Measurements from ENCODE around the gene EXOC3L2. TPM values are rescaled to one million over a fixed set of nuclear protein-coding genes. Genes with fewer than 3 reads are reported as not detected.

EXOC3L2 gene
- total RNA-seq, 5 donors from 2014 or later (not counting 1 experiment from before 2014, with no cell fraction given): not detected

GRCh38 chr19:45251452-45252354 is 6.5 kb upstream of the EXOC3L2 start:
- peak overlapping the region; percentile 78 to 87 (median 82) for H3K4me3 Mint-ChIP-seq
- peak; percentile 28 to 48 (median 42) for ATAC-seq (replicated peaks in 1 of 4)
- peaks cover 39 to 49% (median 44%) of the 10 kb centered on the region in 3 donors for H3K4me1 Mint-ChIP-seq
- H3K27me3 Mint-ChIP-seq: no peaks in the 10 kb centered on the region
- H3K9me3 Mint-ChIP-seq: no peaks in the 10 kb centered on the region
- WGBS (ENCODE audit: insufficient coverage): 1% methylated on average over 42 of the region's 57 CpGs
- CTCF ChIA-PET: interaction anchor here (0.6 kb wide), 2 partner anchors 183 to 838 kb away, joined by 3 to 5 read pairs; no protein-coding TSS in a partner anchor
- peak overlapping the region; percentile 16 to 19 for H3K27ac Mint-ChIP-seq
- peak in 3 of 35 experiments; percentile 11 to 29 (median 21) for DNase-seq
- Histone ChIP-seq H3K4me3 (ENCODE audit: control insufficient read depth in 1 of 2, extremely low read depth in 1 of 2, low read length in 1 of 2) (peak overlapping the region; percentile 71 to 74), H3K27ac (ENCODE audit: low read length) (peak overlapping the region; percentile 36), H3K27me3 (replicated peaks in 1 of 2; ENCODE audit: control insufficient read depth in 2 of 2, extremely low read depth in 1 of 2, insufficient read depth in 2 of 2, low read length in 1 of 2) (peaks cover 0 to 5% of the 10 kb centered on the region in 2 experiments), H3K4me1 (ENCODE audit: control insufficient read depth in 1 of 2, extremely low read depth in 1 of 2, insufficient read depth in 2 of 2, low read length in 2 of 2) (peaks cover 9 to 54% of the 10 kb centered on the region in 2 experiments), H3K36me3 (ENCODE audit: control insufficient read depth in 2 of 2, extremely low read depth in 1 of 2, insufficient read depth in 1 of 2, low read length in 1 of 2) (no peaks in the 10 kb centered on the region), H3K9me3 (no peaks in the 10 kb centered on the region)
- POLR2A ChIA-PET: no interaction called here
- no peaks in the 10 kb centered on the region for H3K36me3 Mint-ChIP-seq

DNA sequence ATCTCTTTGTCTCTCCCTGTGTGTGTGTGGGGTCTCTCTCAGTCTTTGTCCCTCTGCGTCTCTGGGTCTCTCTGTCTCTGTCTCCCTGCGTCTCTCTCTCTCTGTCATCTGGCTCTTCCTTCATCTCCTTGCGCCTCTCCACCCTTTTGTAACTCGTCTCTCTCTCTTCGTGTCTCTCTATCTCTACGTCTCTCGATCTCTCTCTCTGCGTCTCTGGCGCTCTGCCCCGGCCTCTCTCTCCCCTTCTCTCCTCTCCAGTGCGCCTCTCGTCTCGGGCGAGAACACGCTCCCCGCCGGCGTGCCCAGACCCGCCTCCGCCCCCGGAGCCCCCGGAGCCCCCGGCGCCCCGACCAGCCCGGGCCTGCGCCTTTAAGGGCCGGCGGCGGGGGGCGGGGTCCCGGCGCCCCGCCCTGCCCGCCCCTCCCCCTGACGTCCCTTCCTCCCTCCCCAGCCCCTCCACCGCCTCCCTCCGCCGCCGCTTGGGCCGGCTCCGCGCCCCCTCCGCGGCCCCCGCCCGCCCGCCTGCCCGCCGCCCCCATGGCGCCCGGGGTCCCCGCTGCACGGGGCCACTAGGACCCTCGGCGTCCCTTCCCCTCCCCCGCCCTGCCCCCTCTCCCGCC is 5.7 kb upstream of the EXOC3L2 start, which contains the start of gene MARK4:
MARK4 (plus strand) TSS at position 440 of the 620 bp plus-strand sequence. CDS start 318 bp downstream, outside the sequence.
- 3% methylated on average over 8 of the region's 58 CpGs for WGBS (ENCODE audit: insufficient coverage)
- H3K27me3 Mint-ChIP-seq: peaks cover 0 to under 1% of the 10 kb centered on the region in 2 donors
- ATAC-seq (replicated peaks in 1 of 4) (peak; percentile 81 to 83 (median 82)), DNase-seq (peak in 32 of 35 experiments; percentile 19 to 77 (median 45))
- H3K27ac ChIP-seq (ENCODE audit: low read length): peak within 1 kb of the TSS; percentile 36
- no peaks in the 10 kb centered on the region for H3K36me3 ChIP-seq (ENCODE audit: control insufficient read depth in 2 of 2, extremely low read depth in 1 of 2, insufficient read depth in 1 of 2, low read length in 1 of 2)
- H3K4me1 ChIP-seq (ENCODE audit: control insufficient read depth in 1 of 2, extremely low read depth in 1 of 2, insufficient read depth in 2 of 2, low read length in 2 of 2): peaks cover 9 to 54% of the 10 kb centered on the region in 2 experiments
- H3K4me1 Mint-ChIP-seq: peaks cover 36 to 44% (median 37%) of the 10 kb centered on the region in 3 donors
- POLR2A ChIA-PET: no interaction called here
- no peaks in the 10 kb centered on the region for H3K36me3 Mint-ChIP-seq
- H3K9me3 Mint-ChIP-seq: no peaks in the 10 kb centered on the region
- peak within 1 kb of the TSS; percentile 19 to 64 for H3K27ac Mint-ChIP-seq
- CTCF ChIA-PET: no interaction called here
- peaks cover 0 to 5% of the 10 kb centered on the region in 2 experiments for H3K27me3 ChIP-seq (replicated peaks in 1 of 2; ENCODE audit: control insufficient read depth in 2 of 2, extremely low read depth in 1 of 2, insufficient read depth in 2 of 2, low read length in 1 of 2)
- H3K4me3 ChIP-seq (ENCODE audit: control insufficient read depth in 1 of 2, extremely low read depth in 1 of 2, low read length in 1 of 2): peak within 1 kb of the TSS; percentile 71 to 74
- H3K4me3 Mint-ChIP-seq: peak within 1 kb of the TSS; percentile 79 to 92 (median 86)
- H3K9me3 ChIP-seq: no peaks in the 10 kb centered on the region

DNA sequence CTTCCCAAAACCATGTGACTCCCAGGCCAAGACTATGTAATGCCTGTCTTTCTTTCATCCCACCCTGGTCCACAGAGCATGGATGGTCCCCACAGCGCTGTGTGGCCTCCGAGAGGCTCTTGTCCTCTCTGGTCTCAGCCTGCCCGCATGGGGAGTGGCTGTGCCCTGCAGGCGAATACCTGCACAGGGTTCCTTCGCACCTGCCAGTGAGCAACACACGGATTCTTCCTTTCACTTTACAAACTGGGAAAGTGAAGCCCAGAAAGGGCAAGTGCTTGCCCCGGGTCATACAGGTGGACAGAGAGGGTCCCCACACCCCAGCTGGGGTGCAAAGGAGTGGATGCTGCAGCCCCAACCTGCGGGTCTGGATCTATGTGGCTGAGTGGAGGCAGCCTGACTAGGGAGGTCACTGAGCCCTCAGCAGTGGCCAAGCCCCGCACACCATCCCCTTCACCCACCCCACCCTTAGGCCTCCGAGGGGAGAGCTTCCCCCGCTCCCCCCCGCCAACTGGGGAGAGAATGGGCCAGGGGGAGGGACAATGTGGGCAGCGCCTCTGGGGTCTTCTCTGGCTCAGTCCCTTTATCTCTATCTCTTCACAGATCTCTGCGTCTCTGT is 5.1 kb upstream of the EXOC3L2 start:
- peaks cover 0 to 11% of the 10 kb centered on the region in 2 experiments for H3K27me3 ChIP-seq (replicated peaks in 1 of 2; ENCODE audit: control insufficient read depth in 2 of 2, extremely low read depth in 1 of 2, insufficient read depth in 2 of 2, low read length in 1 of 2)
- peaks cover 9 to 54% of the 10 kb centered on the region in 2 experiments for H3K4me1 ChIP-seq (ENCODE audit: control insufficient read depth in 1 of 2, extremely low read depth in 1 of 2, insufficient read depth in 2 of 2, low read length in 2 of 2)
- peak overlapping the region in 1 of 2 donors; percentile 64 for H3K27ac Mint-ChIP-seq
- CTCF ChIA-PET: no interaction called here
- no peak overlapping the region for H3K27ac ChIP-seq (ENCODE audit: low read length)
- peaks cover 0 to 3% of the 10 kb centered on the region in 2 donors for H3K27me3 Mint-ChIP-seq
- H3K36me3 Mint-ChIP-seq: no peaks in the 10 kb centered on the region
- H3K4me3 Mint-ChIP-seq: peak overlapping the region; percentile 79 to 92 (median 86)
- POLR2A ChIA-PET: no interaction called here
- H3K36me3 ChIP-seq (ENCODE audit: control insufficient read depth in 2 of 2, extremely low read depth in 1 of 2, insufficient read depth in 1 of 2, low read length in 1 of 2): no peaks in the 10 kb centered on the region
- WGBS (ENCODE audit: insufficient coverage): 96% methylated on average over 4 of the region's 14 CpGs
- peaks cover 36 to 39% (median 37%) of the 10 kb centered on the region in 3 donors for H3K4me1 Mint-ChIP-seq
- H3K9me3 ChIP-seq: no peaks in the 10 kb centered on the region
- no peak for DNase-seq
- ATAC-seq (replicated peaks in 1 of 4): no peak
- H3K9me3 Mint-ChIP-seq: no peaks in the 10 kb centered on the region
- H3K4me3 ChIP-seq (ENCODE audit: control insufficient read depth in 1 of 2, extremely low read depth in 1 of 2, low read length in 1 of 2): peak overlapping the region; percentile 44 to 60

DNA sequence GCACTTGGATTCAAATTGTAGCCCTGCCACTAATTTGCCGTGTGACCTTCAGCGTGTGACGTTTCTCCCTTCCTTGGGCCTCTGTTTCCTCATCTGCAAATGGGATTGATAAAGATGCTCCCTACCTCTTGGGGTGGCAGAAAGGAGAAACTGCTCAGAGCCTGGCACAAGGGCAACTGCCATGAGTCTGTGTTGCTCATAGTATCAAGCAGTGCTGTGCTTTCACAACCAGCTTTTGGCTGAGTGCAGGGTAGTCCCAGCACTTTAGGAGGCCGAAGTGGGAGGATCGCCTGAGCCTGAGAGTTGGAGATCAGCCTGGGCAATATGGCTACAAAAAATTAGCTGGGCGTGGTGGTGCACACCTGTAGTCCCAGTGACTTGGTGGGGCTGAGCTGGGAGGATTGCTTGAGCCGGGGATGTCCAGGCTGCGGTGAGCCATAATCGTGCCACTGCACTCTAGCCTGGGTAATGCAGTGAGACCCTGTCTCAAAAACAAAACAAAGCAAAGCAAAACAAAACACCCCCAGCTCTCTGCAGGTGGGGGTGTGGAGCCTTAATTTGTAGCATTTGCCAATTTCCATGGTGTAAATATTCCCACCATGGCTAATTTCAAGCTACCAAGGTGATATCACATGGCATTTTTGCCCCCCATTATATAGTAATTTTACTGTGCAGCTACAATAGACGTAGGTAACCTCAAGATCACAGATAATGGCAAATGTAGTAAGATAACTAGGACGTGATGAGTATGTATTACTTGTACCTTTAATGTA is 4.2 kb upstream of the EXOC3L2 start:
- Histone ChIP-seq H3K27me3 (replicated peaks in 1 of 2; ENCODE audit: control insufficient read depth in 2 of 2, extremely low read depth in 1 of 2, insufficient read depth in 2 of 2, low read length in 1 of 2) (peaks cover 0 to 19% of the 10 kb centered on the region in 2 experiments), H3K4me3 (ENCODE audit: control insufficient read depth in 1 of 2, extremely low read depth in 1 of 2, low read length in 1 of 2) (no peak overlapping the region), H3K4me1 (ENCODE audit: control insufficient read depth in 1 of 2, extremely low read depth in 1 of 2, insufficient read depth in 2 of 2, low read length in 2 of 2) (peaks cover 9 to 47% of the 10 kb centered on the region in 2 experiments), H3K9me3 (no peaks in the 10 kb centered on the region), H3K36me3 (ENCODE audit: control insufficient read depth in 2 of 2, extremely low read depth in 1 of 2, insufficient read depth in 1 of 2, low read length in 1 of 2) (no peaks in the 10 kb centered on the region), H3K27ac (ENCODE audit: low read length) (no peak overlapping the region)
- peaks cover 30 to 32% (median 30%) of the 10 kb centered on the region in 3 donors for H3K4me1 Mint-ChIP-seq
- no peak overlapping the region for H3K27ac Mint-ChIP-seq
- POLR2A ChIA-PET: no interaction called here
- no peak for DNase-seq
- H3K36me3 Mint-ChIP-seq: no peaks in the 10 kb centered on the region
- CTCF ChIA-PET: no interaction called here
- 50% methylated on average over 6 of the region's 11 CpGs for WGBS (ENCODE audit: insufficient coverage)
- H3K4me3 Mint-ChIP-seq: peak overlapping the region; percentile 34 to 92 (median 86)
- H3K9me3 Mint-ChIP-seq: no peaks in the 10 kb centered on the region
- no peak for ATAC-seq (replicated peaks in 1 of 4)
- H3K27me3 Mint-ChIP-seq: peaks cover 7 to 9% of the 10 kb centered on the region in 2 donors

DNA sequence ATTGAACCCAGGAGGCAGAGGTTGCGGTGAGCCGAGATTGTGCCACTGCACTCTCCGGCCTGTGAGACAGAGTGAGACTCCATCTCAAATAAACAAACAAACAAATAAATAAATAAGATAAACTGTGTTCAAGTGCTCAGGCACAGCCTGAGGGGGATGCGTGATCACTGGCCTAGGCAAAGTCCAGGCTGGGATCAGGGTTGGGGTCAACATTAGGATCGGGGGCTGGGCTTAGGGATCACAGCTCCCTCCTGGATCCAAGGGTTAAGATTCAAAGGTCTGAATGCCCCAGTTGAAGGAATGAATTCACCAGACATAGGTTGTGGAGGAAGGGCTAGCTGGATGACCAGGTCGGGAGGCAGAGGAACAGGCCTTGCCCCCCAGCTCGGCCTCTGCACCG is 1.9 kb upstream of the EXOC3L2 start:
- no peaks in the 10 kb centered on the region for H3K36me3 ChIP-seq (ENCODE audit: control insufficient read depth in 2 of 2, extremely low read depth in 1 of 2, insufficient read depth in 1 of 2, low read length in 1 of 2)
- no peaks in the 10 kb centered on the region for H3K9me3 Mint-ChIP-seq
- H3K27ac ChIP-seq (ENCODE audit: low read length): no peak overlapping the region
- peaks cover 12 to 14% of the 10 kb centered on the region in 2 donors for H3K27me3 Mint-ChIP-seq
- peaks cover 0 to 25% of the 10 kb centered on the region in 2 experiments for H3K27me3 ChIP-seq (replicated peaks in 1 of 2; ENCODE audit: control insufficient read depth in 2 of 2, extremely low read depth in 1 of 2, insufficient read depth in 2 of 2, low read length in 1 of 2)
- 81% methylated on average over 2 of the region's 8 CpGs for whole genome bisulfite sequencing (ENCODE audit: insufficient coverage)
- H3K4me1 ChIP-seq (ENCODE audit: control insufficient read depth in 1 of 2, extremely low read depth in 1 of 2, insufficient read depth in 2 of 2, low read length in 2 of 2): peaks cover 3 to 24% of the 10 kb centered on the region in 2 experiments
- ATAC-seq (replicated peaks in 1 of 4) (no peak), DNase-seq (no peak)
- no peaks in the 10 kb centered on the region for H3K36me3 Mint-ChIP-seq
- H3K4me1 Mint-ChIP-seq: peaks cover 10 to 11% (median 10%) of the 10 kb centered on the region in 3 donors
- H3K9me3 ChIP-seq: no peaks in the 10 kb centered on the region
- no peak overlapping the region for H3K4me3 Mint-ChIP-seq
- ChIA-PET POLR2A (no interaction called here), CTCF (no interaction called here)
- H3K4me3 ChIP-seq (ENCODE audit: control insufficient read depth in 1 of 2, extremely low read depth in 1 of 2, low read length in 1 of 2): no peak overlapping the region
- H3K27ac Mint-ChIP-seq: no peak overlapping the region

Data from T-cell (primary cell).